HG02943 (cell line): Measurements from ENCODE around the gene RALGPS2.

Experiments
- ATAC-seq: cut with Tn5 transposase; IDR thresholded peaks from one replicate; pipeline ENCODE4 v1.9.1; 2021; ENCODE audit warnings: mild to moderate bottlenecking, low read depth, moderate library complexity; ENCODE audit not compliant: unreplicated experiment

Gene RALGPS2

GRCh38 chr1:178959543-178960460, 234.8 kb downstream of the RALGPS2 start:
- ATAC-seq: no peak

GRCh38 chr1:178960482-178961240, 235.6 kb downstream of the RALGPS2 start:
- no peak for ATAC-seq

GRCh38 chr1:178961331-178961730, 236.3 kb downstream of the RALGPS2 start:
- no peak for ATAC-seq

GRCh38 chr1:178961868-178962267, 236.8 kb downstream of the RALGPS2 start:
- ATAC-seq: no peak

GRCh38 chr1:178962853-178963711, 238.0 kb downstream of the RALGPS2 start:
- no peak for ATAC-seq

GRCh38 chr1:178964469-178965330, 239.7 kb downstream of the RALGPS2 start:
- no peak for ATAC-seq

GRCh38 chr1:178966312-178966711, 241.3 kb downstream of the RALGPS2 start:
- ATAC-seq: no peak

- no peak for ATAC-seq
Measured at GRCh38 chr1:178969226-178969987, 244.4 kb downstream of the RALGPS2 start.

GRCh38 chr1:178970184-178970583, 245.1 kb downstream of the RALGPS2 start:
- no peak for ATAC-seq
